Hematopoietic multipotent progenitor cell (in vitro differentiated cells): ENCODE measurements around the gene TP53TG3. TPM values are rescaled to one million over a fixed set of nuclear protein-coding genes. Genes with fewer than 3 reads are reported as not detected.
"Not testable (repeated sequence)": the region's sequence is repeated elsewhere in the genome, so short reads cannot be mapped to it uniquely, and the experiment has no call there.

ENCODE experiments used
- DNase-seq, 3 donors: peaks; one replicate each; pipeline ENCODE4 v3.0.0-alpha.2; 2011 to 2015; ENCODE audit warnings: low read depth in 2 of 3, low spot score in 2 of 3
- small RNA-seq: library from RNA; depleted of rRNA; stranded (forward); fragments of <200 nt; gene quantifications from one replicate; pipeline ENCODE3, GENCODE V24; 2012
- total RNA-seq: library from RNA; depleted of rRNA; stranded (reverse); fragments of >200 nt; gene quantifications from one replicate; pipeline ENCODE4 v1.2.3, GENCODE V29; 2012

The TP53TG3 gene, protein sequence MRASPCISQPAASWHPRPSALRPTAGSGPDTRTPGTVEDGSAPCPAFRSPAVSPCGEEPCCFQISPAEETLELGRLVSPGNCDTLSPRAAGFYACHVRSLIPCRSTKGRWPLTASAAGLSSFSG
- total RNA-seq, result 0.27 TPM

DNA sequence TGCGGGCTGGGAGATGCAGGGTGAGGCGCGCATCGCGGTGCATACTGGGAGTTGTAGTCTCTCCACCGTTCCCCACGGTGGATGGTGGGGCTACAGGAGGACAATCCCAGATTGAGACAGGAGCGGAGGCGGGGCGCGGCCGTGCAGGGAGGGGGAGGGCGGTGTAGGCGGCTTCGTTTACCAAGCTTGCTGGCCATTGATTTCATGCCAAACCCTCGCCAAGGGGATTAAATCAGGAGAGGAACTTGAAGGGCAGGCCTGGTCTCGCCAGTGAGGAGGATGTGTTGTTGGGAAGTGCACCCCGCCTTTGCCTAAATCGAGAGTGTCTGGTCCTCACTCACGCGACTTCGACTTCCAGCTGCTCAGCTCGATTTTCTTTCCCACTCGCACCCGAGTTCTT is at the start of gene TP53TG3:
TP53TG3 (minus strand) TSS at position 101 of the 400 bp plus-strand sequence; CDS start at position 33, 68 bp downstream.
- DNase-seq, result not testable (repeated sequence)

DNA sequence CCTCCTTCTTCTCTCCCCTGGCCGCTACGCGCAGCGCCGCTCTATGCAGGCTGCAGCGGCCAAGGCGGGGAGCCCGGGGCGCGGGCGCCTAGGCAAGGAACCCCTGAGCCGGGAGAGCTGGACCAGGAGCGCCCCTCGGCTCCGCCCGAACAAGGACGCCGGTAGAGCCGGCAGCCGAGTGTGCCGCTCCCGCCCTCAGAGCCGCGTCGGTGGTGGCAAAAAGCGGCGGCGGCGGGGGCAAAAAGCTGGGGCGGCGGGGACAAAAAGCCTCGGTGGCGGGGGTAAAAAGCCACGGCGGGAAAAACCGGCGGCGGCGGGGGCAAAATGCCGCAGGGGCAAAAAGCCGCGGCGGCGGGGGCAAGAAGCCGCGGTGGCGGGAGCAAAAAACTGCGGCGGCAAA is 25.1 kb downstream of the TP53TG3 start:
- DNase-seq, result not testable (repeated sequence)

DNA sequence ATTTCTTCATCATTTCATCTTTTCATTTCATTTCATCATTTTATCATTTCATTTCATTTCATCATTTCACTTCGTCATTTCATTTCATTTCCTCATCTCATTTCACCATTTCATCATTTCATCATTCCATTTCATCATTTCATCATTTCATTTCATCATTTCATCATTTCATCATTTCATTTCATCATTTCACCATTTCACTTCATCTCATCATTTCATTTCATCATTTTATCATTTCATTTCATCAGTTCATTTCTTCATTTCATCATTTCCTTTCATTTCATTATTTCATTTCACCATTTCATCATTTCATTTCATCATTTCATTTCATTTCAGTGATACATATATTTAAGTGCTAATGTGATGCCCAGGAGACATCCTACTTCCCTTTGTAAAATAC is 28.4 kb downstream of the TP53TG3 start:
- DNase-seq, result not testable (repeated sequence)

DNA sequence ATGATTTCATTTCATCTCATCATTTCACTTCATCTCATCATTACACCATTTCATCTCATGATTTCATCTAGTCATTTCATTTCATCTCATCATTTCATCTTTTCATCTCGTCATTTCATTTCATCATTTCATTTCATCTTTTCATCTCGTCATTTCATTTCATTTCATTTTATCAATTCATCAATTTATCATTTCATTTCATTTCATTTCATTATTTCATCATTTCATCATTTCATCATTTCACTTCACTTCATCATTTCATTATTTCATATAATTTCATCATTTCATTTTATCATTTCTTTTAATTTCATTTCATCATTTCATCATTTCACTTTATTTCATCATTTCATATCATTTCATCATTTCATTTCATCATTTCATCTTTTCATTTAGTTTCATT is 29.2 kb downstream of the TP53TG3 start:
- not testable (repeated sequence) for DNase-seq

DNA sequence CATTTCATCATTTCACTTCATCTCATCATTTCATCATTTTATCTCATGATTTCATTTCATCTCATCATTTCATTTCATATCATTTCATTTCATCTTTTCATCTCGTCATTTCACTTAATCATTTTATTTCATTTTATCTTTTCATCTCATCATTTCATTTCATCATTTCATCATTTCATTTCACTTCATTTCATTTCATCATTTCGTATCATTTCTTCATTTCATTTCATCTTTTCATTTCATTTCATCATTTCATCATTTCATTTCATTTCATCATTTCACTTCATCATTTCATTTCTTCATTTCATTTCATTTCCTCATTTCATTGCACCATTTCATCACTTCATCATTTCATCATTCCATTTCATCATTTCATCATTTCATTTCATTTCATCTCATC is 29.8 kb downstream of the TP53TG3 start:
- DNase-seq, result not testable (repeated sequence)

DNA sequence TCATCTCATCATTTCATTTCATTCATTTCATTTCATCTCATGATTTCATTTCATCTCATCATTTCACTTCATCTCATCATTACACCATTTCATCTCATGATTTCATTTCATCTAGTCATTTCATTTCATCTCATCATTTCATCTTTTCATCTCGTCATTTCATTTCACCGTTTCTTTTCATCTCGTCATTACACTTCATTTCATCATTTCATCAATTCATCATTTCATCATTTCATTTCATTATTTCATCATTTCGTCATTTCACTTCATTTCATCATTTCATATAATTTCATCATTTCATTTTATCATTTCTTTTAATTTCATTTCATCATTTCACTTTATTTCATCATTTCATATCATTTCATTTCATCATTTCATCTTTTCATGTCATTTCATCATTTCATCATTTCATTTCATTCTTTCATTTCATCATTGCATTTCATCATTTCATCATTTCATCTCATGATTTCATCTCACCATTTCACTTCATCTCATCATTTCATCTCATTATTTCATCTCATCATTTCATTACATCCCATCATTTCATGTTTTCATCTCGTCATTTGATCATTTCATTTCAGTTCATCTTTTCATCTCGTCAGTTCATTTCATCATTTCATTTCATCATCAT is 30.6 kb downstream of the TP53TG3 start:
- not testable (repeated sequence) for DNase-seq

DNA sequence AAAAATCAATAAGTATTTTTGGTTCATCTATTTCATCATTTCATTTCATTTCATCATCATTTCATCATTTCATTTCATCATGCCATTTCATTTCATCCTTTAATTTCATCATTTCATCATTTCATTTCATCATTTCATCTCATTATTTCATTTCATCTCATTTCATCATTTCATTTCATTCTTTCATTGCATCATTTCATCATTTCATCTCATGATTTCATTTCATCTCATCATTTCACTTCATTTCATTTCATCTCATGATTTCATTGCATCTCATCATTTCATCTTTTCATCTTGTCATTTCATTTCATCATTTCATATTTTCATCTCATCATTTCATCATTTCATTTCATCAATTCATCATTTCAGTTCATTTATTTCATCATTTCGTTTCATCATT is 31.2 kb downstream of the TP53TG3 start:
- not testable (repeated sequence) for DNase-seq

DNA sequence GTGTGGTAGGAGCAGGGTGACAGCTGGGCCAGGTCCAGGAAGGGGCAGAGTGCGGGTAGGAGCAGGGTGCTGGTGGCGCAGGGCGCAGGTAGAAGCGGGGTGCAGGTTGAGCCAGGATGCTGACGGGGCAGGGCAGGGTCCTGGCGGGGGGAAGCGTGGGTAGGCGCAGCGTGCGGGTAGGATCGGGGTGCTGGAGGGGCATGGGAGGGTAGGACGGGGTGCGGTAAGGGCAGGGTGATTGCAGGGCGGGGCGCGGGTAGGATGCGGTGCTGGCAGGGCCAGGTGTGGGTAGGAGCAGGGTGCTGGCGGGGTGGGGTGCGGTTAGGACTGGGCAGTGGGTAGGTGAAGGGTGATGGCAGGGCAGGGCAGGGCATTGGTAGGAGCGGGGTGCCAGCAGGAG is 38.4 kb downstream of the TP53TG3 start:
- DNase-seq, result not testable (repeated sequence)

DNA sequence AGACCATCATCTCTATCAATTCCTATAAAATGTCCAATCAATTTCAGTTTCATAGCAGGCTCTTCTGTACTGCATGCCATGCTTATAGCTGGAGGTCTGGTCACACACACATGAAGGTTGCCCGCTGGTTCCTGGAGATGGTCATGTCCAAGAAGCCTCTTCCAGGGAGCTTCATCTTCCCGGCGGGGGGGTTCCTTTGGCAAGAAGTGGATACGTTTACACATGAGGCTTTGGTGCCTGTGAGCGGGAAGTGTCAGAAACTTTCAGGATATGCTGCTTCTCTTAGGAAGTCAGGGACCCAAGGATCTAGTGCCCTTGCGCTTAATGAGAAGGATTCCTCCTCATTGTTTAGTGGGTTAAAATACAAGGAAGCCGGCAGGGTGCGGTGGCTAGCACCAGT is 43.9 kb downstream of the TP53TG3 start:
- not testable (repeated sequence) for DNase-seq

Small RNA genes within 50 kb of the gene (small RNA-seq; reads per million reads assigned to genes)
- gene AC138907.6, result not detected
